ENCODE data around the gene MYH14. TPM values are rescaled to one million over a fixed set of nuclear protein-coding genes. Genes with fewer than 3 reads are reported as not detected.

MYH14 gene
- total and polyA plus RNA-seq, 9 donors: 0.23 to 82.1 (median 3.2) TPM

DNA sequence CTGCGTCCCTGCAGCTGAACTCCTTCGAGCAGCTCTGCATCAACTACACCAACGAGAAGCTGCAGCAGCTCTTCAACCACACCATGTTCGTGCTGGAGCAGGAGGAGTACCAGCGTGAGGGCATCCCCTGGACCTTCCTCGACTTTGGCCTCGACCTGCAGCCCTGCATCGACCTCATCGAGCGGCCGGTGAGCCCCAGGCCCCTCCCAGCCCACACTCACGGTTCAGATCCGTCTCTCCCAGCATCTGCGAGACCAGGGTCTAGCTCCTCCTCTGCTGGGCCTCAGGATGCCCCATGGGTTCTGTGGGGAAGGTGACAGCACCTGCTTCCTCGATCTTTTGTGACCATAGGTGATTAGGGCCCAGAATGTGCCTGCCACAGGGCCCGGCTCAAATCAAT, 46.2 kb downstream of the MYH14 start:
- intact Hi-C loops (cut with DNase I): no loop called here
- Histone ChIP-seq H3K27me3 (no peaks in the 10 kb centered on the region), H3K27ac (no peak overlapping the region), H3K9me3 (peaks cover 0 to 3% of the 10 kb centered on the region in 2 donors), H3K4me1 (ENCODE audit: insufficient read depth) (no peaks in the 10 kb centered on the region), H3K4me3 (no peak overlapping the region), H3K36me3 (no peaks in the 10 kb centered on the region)
- 53 to 69% (median 58%) methylated on average over 16 of the region's 16 CpGs for WGBS, 3 donors
- TF ChIP-seq, protein P1, sequence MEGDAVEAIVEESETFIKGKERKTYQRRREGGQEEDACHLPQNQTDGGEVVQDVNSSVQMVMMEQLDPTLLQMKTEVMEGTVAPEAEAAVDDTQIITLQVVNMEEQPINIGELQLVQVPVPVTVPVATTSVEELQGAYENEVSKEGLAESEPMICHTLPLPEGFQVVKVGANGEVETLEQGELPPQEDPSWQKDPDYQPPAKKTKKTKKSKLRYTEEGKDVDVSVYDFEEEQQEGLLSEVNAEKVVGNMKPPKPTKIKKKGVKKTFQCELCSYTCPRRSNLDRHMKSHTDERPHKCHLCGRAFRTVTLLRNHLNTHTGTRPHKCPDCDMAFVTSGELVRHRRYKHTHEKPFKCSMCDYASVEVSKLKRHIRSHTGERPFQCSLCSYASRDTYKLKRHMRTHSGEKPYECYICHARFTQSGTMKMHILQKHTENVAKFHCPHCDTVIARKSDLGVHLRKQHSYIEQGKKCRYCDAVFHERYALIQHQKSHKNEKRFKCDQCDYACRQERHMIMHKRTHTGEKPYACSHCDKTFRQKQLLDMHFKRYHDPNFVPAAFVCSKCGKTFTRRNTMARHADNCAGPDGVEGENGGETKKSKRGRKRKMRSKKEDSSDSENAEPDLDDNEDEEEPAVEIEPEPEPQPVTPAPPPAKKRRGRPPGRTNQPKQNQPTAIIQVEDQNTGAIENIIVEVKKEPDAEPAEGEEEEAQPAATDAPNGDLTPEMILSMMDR (IDR thresholded peaks at IDR 0.05): no peak
- no peak for TF ChIP-seq EP300 (IDR thresholded peaks at IDR 0.05)
- no peak for TF ChIP-seq POLR2A (IDR thresholded peaks at IDR 0.05)
- DNase-seq: no peak

DNA sequence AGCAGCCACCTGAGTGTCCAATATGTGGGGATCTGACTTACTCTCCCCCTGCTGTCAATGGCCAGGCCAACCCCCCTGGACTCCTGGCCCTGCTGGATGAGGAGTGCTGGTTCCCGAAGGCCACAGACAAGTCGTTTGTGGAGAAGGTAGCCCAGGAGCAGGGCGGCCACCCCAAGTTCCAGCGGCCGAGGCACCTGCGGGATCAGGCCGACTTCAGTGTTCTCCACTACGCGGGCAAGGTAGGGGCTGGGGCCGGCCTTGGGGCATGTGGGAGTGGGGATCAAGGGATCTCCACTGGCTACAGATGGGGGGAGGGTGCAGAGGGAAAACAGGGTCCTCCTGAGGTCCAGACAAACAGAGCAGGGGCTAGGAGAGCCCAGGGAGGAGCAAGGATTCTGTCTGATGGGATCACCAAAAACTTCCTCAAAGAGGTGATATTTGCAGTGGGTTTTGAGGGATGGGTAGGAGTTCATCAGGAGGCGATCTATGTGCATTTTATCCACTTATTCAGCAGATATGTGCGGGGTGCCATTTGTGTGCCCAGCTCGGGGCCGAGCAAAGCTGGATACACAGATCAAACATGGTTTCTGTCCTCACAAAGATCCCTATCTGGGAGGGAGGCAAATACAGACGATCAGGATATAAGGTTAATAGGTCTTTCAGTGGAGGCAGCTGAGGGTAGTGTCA, 47.2 kb downstream of the MYH14 start:
- TF ChIP-seq POLR2A (IDR thresholded peaks at IDR 0.05) (no peak), EP300 (IDR thresholded peaks at IDR 0.05) (no peak)
- TF ChIP-seq, protein P1 (IDR thresholded peaks at IDR 0.05): no peak
- 87 to 90% (median 88%) methylated on average over 15 of the region's 15 CpGs for WGBS, 3 donors
- H3K4me3 ChIP-seq: no peak overlapping the region
- no peak overlapping the region for H3K27ac ChIP-seq
- no peak for DNase-seq
- H3K4me1 ChIP-seq (ENCODE audit: insufficient read depth): no peaks in the 10 kb centered on the region
- H3K9me3 ChIP-seq: peaks cover 0 to 3% of the 10 kb centered on the region in 2 donors
- intact Hi-C loops (cut with DNase I): no loop called here
- H3K27me3 ChIP-seq: no peaks in the 10 kb centered on the region
- no peaks in the 10 kb centered on the region for H3K36me3 ChIP-seq

DNA sequence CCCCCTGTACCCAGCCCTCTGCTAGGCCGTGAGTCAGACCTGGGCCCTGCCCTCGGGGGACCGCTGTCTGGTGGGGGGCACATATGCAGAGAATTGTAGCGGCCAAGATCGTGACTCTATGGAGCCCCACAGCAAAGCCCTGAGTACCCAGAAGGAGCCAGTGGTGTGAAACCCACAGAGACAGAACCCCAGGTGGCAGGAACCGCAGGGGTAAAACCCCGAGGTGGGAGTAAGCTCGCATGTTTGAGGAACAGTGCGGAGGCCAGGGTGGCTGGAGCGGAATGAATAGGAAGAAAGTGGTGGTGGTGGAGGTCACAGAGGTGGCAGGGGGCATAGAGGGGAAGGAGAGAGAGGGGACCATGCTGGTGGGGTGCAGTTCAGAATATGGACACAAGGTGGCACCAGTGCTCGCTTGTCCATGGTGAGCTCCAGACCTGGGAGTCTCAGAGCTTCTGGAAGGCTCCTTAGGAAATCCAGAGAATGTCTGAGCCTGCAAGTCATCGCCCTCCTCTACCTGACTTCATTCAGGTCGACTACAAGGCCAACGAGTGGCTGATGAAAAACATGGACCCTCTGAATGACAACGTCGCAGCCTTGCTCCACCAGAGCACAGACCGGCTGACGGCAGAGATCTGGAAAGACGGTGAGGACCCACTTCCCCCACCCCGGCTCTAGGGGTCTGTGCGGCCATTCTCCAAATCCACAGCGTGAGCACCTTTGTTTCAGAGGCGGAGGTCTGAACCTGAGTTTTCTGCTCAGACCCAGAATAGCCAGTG, 48.9 kb downstream of the MYH14 start:
- intact Hi-C loops (cut with DNase I): no loop called here
- Histone ChIP-seq H3K9me3 (peaks cover 0 to 3% of the 10 kb centered on the region in 2 donors), H3K4me1 (ENCODE audit: insufficient read depth) (no peaks in the 10 kb centered on the region), H3K36me3 (no peaks in the 10 kb centered on the region), H3K27me3 (no peaks in the 10 kb centered on the region), H3K4me3 (no peak overlapping the region), H3K27ac (no peak overlapping the region)
- WGBS, 3 donors: 90 to 93% (median 91%) methylated on average over 23 of the region's 23 CpGs
- TF ChIP-seq POLR2A (IDR thresholded peaks at IDR 0.05): no peak
- TF ChIP-seq, protein P1 (IDR thresholded peaks at IDR 0.05): no peak
- TF ChIP-seq EP300 (IDR thresholded peaks at IDR 0.05): no peak
- no peak for DNase-seq

DNA sequence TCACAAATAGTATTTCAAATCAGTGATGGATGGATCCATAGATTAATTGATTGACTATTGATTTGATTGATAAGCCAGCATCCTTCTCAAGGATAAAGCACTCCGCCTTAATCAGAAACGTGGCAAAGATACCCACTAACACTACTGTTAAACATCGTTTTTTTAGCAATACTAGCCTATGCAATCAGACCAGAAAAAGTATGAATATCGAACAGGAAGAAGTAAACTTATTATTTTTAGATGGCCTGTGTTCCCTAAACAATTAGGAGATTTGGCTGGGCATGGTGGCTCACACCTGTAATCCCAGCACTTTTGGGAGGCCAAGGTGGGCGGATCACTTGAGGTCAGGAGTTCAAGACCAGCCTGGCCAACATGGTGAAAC, 49.5 kb downstream of the MYH14 start:
- Histone ChIP-seq H3K27ac (no peak overlapping the region), H3K36me3 (no peaks in the 10 kb centered on the region), H3K27me3 (no peaks in the 10 kb centered on the region), H3K9me3 (peaks cover 0 to 3% of the 10 kb centered on the region in 2 donors), H3K4me3 (no peak overlapping the region), H3K4me1 (ENCODE audit: insufficient read depth) (no peaks in the 10 kb centered on the region)
- 80 to 90% (median 85%) methylated on average over 5 of the region's 5 CpGs for WGBS, 3 donors
- DNase-seq: no peak
- TF ChIP-seq, protein P1 (IDR thresholded peaks at IDR 0.05): no peak
- TF ChIP-seq EP300 (IDR thresholded peaks at IDR 0.05) (no peak), POLR2A (IDR thresholded peaks at IDR 0.05) (no peak)
- intact Hi-C loops (cut with DNase I): no loop called here
